GM21723 (cell line): Measurements from ENCODE around the gene SOX12.
"Not testable (repeated sequence)": the region's sequence is repeated elsewhere in the genome, so short reads cannot be mapped to it uniquely, and the experiment has no call there.

ENCODE experiments used
- ATAC-seq: cut with Tn5 transposase; IDR thresholded peaks from one replicate; pipeline ENCODE4 v1.9.1; 2021; ENCODE audit warnings: mild to moderate bottlenecking, moderate library complexity; ENCODE audit not compliant: unreplicated experiment

Gene SOX12

GRCh38 chr20:362271-363254, 37.2 kb downstream of the SOX12 start:
- ATAC-seq, result peak; percentile 50

- ATAC-seq, result no peak
These were observed 38.1 kb downstream of the SOX12 start for GRCh38 chr20:363319-364078.

- no peak for ATAC-seq
These were observed 39.8 kb downstream of the SOX12 start for GRCh38 chr20:364905-365794.

GRCh38 chr20:366041-366718, 40.8 kb downstream of the SOX12 start:
- no peak for ATAC-seq

GRCh38 chr20:366719-367485, 41.5 kb downstream of the SOX12 start:
- ATAC-seq, result no peak

- ATAC-seq, result no peak
These were observed 42.1 kb downstream of the SOX12 start for GRCh38 chr20:367486-367887.

- no peak for ATAC-seq
These were observed 43.6 kb downstream of the SOX12 start for GRCh38 chr20:368915-369314.

- ATAC-seq, result no peak
These were observed 44.8 kb downstream of the SOX12 start for GRCh38 chr20:370151-370600.

GRCh38 chr20:370977-371754, 45.8 kb downstream of the SOX12 start:
- no peak for ATAC-seq

- ATAC-seq, result no peak
These were observed 46.6 kb downstream of the SOX12 start for GRCh38 chr20:371755-372542.

- ATAC-seq, result not testable (repeated sequence)
These were observed 47.3 kb downstream of the SOX12 start for GRCh38 chr20:372543-373082.

- no peak for ATAC-seq
These were observed 48.0 kb downstream of the SOX12 start for GRCh38 chr20:373171-373890.

GRCh38 chr20:375265-375889, 50.0 kb downstream of the SOX12 start:
- no peak for ATAC-seq

GRCh38 chr20:376089-376488, 50.7 kb downstream of the SOX12 start:
- no peak for ATAC-seq

- ATAC-seq, result no peak
These were observed 51.4 kb downstream of the SOX12 start for GRCh38 chr20:376750-377149.

- not testable (repeated sequence) for ATAC-seq
These were observed 52.2 kb downstream of the SOX12 start for GRCh38 chr20:377578-377977.

- ATAC-seq, result no peak
These were observed 53.6 kb downstream of the SOX12 start for GRCh38 chr20:378961-379336.
